GM21390 (cell line): Measurements from ENCODE around the gene TMEM62.
"Not testable (repeated sequence)": the region's sequence is repeated elsewhere in the genome, so short reads cannot be mapped to it uniquely, and the experiment has no call there.

Experiments
- ATAC-seq: cut with Tn5 transposase; IDR thresholded peaks from one replicate; pipeline ENCODE4 v1.9.1; 2021; ENCODE audit not compliant: unreplicated experiment

The TMEM62 gene

DNA sequence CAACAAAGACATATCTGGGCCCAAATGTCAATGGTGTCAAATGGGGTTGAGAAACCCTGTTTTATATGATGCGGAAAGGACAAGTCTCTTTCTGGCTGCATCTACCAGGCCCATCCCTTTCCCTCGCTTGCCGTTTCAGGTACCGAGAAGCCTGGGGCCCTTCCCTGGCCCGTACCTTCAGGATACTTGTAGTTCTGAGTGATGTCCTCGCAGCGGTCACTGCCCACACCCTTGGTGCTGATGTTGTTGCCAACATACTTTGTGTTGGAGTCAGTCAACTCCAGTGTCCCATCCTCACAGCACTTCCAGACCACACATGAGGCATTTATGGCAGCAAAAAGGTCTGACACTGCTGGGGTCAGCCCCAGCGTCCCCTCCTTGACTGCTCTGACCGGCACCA, 73.6 kb downstream of the TMEM62 start:
- ATAC-seq: no peak

DNA sequence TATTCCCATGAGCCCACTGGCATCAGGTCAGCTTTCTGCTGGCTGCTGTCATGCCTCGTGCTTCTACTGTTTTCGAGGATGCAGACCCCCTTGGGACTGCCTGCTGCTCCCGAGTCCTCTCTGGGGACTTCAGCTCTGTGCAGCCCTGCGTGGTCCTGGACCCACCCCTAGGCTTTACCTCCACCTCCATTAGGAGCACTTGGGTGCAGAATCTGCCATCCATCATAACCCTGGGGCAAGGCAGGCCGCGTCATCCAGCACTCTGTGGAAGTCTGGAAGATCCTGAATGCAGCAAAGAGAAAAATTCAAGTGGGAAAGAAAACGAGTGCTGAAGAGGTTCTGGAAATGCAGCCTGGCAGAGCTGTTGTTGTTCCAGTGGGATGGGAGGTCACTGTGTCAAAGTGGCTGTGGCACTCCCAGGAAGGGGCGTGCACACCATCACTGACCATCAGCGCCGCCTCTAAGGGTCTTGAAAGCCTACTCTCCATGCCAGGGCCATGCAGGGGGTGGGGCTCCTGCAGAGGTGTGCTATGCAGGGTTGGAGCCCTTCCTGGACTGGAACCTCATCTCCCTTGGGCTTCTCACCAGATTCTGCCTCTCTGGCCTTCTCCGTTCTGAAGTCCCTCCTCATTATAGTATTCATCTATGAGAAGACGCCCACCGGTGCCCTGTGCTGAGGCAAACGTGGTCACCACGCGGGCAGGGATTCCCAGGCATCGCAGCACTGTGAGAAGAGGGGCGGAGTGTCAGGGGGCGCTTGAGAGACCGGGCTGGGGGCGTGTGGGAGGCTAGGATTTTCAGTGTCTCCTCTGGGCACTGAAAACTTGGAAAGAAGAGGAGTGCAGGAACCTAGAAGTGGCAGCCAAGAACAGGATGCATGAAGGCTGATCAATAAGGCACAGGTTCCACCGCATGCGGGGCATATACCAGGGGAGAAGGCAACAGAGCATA, 74.9 kb downstream of the TMEM62 start:
- no peak for ATAC-seq

- no peak for ATAC-seq
These were observed 75.9 kb downstream of the TMEM62 start for GRCh38 chr15:43209059-43209824.

DNA sequence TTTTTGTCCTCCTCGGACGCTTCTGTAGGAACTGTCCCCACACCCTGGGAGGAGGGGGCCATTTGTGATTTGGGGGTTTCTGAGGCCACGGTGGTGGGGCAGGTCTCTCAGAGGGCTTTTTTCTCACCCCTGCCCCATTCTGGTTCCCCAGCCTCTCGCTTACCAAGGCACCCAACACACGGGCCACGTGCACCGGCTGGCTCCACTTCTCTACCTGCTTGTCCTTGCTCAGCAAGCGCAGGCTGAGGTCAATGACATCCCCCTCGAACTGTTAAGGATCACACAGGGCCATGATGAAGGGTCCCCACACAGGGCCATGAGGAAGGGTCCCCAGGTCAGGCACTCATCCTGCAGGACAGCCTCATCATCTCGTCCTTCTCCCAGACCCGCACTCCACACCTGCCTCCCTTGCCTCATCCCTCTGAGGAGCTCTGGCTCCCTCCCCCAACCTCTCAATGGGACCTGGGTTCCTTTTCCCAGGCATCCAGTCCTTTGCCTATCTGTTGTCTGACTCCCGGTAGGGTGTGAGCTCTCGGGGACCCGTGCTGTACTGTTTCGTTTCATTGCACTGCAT, 76.9 kb downstream of the TMEM62 start:
- ATAC-seq: no peak

DNA sequence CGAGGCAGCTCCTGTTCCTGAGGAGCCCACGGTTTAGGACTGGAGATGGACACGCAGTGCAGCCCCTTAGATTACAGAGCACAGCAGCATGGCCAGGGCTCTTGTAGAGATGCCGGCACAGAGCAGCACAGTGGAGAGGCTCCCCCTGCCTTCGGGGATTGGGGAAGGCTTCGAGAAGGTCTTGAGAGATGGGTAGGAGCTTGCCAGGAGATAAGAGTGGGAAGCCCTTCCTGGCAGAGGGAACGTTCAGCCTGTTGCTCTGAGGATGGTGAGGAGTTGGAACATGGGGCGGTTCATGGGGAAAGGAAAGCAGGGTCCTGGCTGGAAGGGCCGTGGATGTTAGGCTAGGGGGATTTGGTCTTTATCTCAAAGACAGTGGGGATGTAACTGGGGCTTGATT, 77.4 kb downstream of the TMEM62 start:
- ATAC-seq: no peak

DNA sequence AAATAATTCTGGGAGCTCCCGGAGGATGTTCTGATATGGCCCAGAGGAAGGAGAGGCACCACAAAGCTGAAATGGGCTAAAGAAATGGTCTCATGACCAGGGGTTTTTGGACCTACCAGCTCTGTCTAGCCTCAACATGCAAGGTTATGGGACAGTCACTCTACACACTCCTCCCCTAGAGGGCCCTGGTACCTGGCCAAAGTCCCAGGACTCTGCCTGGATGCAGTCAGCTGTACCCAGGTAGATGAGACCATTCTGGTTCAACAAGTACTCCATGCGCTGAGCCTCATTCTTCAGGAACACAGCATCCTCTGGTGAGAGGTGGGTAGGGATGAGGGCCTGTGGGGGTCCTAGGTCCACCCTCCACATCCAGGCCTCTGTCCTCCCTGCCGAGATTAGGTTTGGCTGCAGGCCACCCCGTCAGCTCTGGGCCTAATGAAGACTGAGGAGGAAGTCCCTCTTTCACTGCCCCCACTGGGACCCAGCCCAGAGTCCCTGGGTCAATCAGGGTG, 77.9 kb downstream of the TMEM62 start:
- no peak for ATAC-seq

GRCh38 chr15:43212299-43212698, 78.9 kb downstream of the TMEM62 start:
- no peak for ATAC-seq

GRCh38 chr15:43212951-43213350, 79.6 kb downstream of the TMEM62 start:
- ATAC-seq: no peak

- ATAC-seq: no peak
These were observed 80.1 kb downstream of the TMEM62 start for GRCh38 chr15:43213466-43213865.

DNA sequence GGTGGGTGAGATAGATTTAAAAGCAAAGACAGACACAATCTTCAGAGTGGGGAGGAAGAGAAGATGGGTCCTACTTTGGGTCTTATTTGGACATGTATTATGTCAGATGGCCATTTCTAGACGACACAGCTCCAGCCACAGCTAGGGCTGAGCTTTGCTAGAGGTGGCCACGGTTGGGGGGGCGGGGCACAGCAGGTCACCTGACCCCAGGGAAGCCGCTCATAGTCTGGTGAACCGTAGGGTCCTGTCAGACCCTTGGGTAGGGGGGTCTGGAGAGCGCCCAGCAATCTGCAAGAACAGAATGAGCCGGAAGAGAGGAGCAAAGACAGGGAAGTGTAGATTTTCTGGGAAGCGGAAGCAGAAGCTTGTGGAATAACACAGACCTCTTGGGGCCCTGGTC, 80.8 kb downstream of the TMEM62 start:
- no peak for ATAC-seq

DNA sequence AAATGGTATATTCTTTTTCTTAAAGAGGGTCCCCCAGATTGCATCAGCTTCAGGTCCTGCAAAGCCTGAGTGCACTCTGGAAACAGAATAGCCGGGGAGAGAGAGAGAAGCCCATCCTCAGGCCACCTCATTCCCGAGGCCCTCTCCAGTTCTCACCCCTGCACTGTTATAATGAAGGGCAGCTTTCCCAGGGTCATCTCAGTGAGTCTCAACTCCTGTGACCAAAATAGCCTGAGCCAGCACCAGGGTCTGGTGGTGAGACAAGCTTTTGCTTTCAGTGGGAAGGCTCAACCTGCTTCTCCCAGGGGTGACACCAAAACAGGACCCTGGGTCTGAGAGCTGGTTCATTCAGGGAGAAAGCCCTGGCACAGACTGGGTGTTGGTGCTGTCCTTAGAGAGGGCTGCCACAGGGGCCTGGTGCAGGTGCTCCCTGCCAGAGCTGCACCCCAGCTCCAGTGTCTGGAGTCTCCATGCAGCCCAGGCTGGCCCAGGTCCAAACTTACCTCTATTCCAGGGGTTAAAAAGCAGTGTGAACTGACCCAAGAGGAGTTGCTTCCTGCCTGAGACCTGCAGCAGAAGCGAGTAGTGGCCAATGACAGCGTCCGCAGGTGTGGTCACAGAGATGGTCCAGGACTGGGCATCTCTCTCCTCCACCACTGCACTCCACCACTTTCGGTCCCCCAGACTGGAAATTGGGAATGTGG, 81.4 kb downstream of the TMEM62 start:
- ATAC-seq: no peak

GRCh38 chr15:43215961-43216360, 82.6 kb downstream of the TMEM62 start:
- ATAC-seq: no peak

DNA sequence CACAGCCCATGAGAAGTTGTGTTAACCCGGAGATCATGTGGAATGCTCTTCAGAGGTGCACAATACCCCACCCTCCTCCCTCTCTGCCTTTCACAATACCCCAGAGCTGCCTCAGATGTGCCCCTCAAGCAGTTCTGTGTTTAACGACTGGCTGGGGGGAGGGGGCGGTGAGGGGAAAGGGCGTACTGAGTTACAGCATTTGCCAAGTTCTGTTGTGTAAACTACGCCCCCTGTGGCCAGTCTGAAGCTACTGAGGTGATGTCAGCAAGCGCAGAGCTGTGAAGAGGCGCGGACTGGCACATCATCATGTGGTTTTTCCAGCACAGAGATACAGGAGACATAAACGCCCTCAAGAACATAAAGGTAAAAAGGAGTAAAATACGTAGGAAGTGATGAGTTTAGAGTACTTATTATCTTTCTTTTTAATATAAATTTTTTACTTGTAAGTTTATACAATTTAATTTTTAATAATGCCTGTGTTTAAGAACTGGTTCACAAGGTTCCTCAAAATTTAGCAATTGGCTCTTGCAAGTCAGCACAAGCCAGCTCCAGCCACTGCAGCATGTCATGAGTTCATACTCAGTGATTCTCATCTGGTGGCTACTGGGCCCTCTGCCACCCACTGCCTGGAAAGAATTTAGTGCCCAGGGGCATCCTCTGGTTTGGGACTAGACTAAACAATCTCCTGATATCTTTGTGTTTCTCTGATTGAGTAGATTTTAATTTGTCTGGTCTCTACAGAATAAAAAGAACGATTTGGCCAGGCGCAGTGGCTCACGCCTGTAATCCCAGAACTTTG, 85.7 kb downstream of the TMEM62 start:
- ATAC-seq: no peak

GRCh38 chr15:43219929-43220928, 86.8 kb downstream of the TMEM62 start:
- no peak for ATAC-seq

DNA sequence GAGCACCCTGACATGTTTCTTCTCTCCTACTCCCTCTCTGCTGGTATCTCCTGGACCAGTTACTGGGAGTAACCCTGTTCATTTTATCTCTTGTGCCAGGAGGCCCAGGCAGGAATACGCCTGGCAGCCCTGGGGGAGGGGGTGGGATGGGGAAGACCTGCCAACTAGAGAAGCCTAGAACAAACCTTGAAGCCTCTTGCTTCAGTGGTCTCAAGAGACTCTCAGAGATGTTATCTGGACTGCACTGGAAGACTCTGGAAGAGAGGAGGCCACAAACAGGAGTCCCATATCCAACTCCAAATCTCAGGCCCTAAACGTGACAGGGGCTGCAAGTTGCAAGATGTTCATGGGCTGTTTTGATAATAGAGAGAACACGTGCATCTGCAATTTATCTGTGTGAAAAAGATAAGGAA, 87.6 kb downstream of the TMEM62 start, which contains the start of gene EPB42:
TSS of gene EPB42 (minus strand) at position 28 of the 413 bp plus-strand sequence. CDS start 193 bp downstream, outside the sequence.
- no peak for ATAC-seq

DNA sequence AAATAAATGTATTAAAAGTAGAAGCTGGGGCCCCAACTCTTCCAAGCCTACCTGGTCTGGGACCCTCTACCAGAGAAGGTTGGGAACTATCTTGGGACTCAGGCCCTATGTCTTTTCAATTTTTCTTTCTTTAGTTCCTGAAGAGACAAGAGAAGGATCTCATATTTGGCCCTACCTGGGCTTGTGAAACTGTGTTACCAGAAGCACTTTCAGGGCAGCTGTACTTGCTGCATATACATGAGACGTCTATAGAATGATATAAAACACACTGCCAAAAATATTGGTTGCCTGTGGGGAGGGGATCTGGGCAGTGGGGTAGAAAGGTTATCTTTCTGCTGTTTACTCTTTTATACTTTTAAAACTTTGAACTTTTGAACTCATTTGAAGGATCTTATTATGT, 88.0 kb downstream of the TMEM62 start:
- no peak for ATAC-seq

GRCh38 chr15:43225201-43225949, 92.0 kb downstream of the TMEM62 start:
- no peak for ATAC-seq

- ATAC-seq: not testable (repeated sequence)
These were observed 92.5 kb downstream of the TMEM62 start for GRCh38 chr15:43225950-43226255.
